WERI-Rb-1 (cell line): ENCODE measurements around the gene GPR176.

Source experiments
- DNase-seq: peaks from one replicate; pipeline ENCODE4 v3.0.0-alpha.2; 2020
- H3K27ac ChIP-seq: fragments of 250-450 bp; sonication (Bioruptor Pico); 2 replicates; pipeline ENCODE4 v1.5.1; 2020; ENCODE audit warnings: mild to moderate bottlenecking, moderate library complexity
- H3K27me3 ChIP-seq: fragments of 250-450 bp; sonication (Bioruptor Pico); 2 replicates; pipeline ENCODE4 v1.5.1; 2021; ENCODE audit warnings: mild to moderate bottlenecking, low read depth, moderate library complexity; ENCODE audit not compliant: insufficient read depth, severe bottlenecking
- H3K36me3 ChIP-seq: fragments of 250-450 bp; sonication (Bioruptor Pico); 2 replicates; pipeline ENCODE4 v1.5.1; 2020; ENCODE audit warnings: mild to moderate bottlenecking, moderate library complexity
- H3K4me3 ChIP-seq: 2 replicates; pipeline ENCODE4 v1.5.1; 2011; ENCODE audit warnings: low read depth, mild to moderate bottlenecking, control low read depth, low read length
- H3K9me3 ChIP-seq: fragments of 250-450 bp; sonication (Bioruptor Pico); 2 replicates; pipeline ENCODE4 v1.5.1; 2021; ENCODE audit warnings: mild to moderate bottlenecking, moderate library complexity; ENCODE audit not compliant: severe bottlenecking
- CTCF ChIP-seq: IDR thresholded peaks from 2 replicates; pipeline ENCODE4 v1.5.1; 2011; ENCODE audit warnings: low read depth, mild to moderate bottlenecking, control low read depth, inconsistent platforms, low read length

Gene GPR176

GRCh38 chr15:39795486-39795885 lies 124.6 kb downstream of the GPR176 start:
- no peak overlapping the region for H3K4me3 ChIP-seq
- no peaks in the 10 kb centered on the region for H3K36me3 ChIP-seq
- no peaks in the 10 kb centered on the region for H3K9me3 ChIP-seq
- no peaks in the 10 kb centered on the region for H3K27me3 ChIP-seq
- DNase-seq: no peak
- TF ChIP-seq CTCF: no peak
- no peak overlapping the region for H3K27ac ChIP-seq

- no peaks in the 10 kb centered on the region for H3K36me3 ChIP-seq
- no peak overlapping the region for H3K4me3 ChIP-seq
- TF ChIP-seq CTCF: no peak
- DNase-seq: no peak
- no peaks in the 10 kb centered on the region for H3K9me3 ChIP-seq
- no peak overlapping the region for H3K27ac ChIP-seq
- H3K27me3 ChIP-seq: no peaks in the 10 kb centered on the region
Observed at GRCh38 chr15:39794954-39795353, 125.1 kb downstream of the GPR176 start.

- no peak overlapping the region for H3K27ac ChIP-seq
- no peaks in the 10 kb centered on the region for H3K36me3 ChIP-seq
- H3K9me3 ChIP-seq: no peaks in the 10 kb centered on the region
- no peak for DNase-seq
- TF ChIP-seq CTCF: no peak
- H3K27me3 ChIP-seq: no peaks in the 10 kb centered on the region
- H3K4me3 ChIP-seq: no peak overlapping the region
Observed at GRCh38 chr15:39793923-39794322, 126.1 kb downstream of the GPR176 start.

GRCh38 chr15:39792844-39793335 lies 127.2 kb downstream of the GPR176 start:
- Histone ChIP-seq H3K9me3 (no peaks in the 10 kb centered on the region), H3K27me3 (no peaks in the 10 kb centered on the region), H3K36me3 (no peaks in the 10 kb centered on the region), H3K4me3 (no peak overlapping the region), H3K27ac (no peak overlapping the region)
- DNase-seq: no peak
- TF ChIP-seq CTCF: no peak

- TF ChIP-seq CTCF: no peak
- Histone ChIP-seq H3K27me3 (no peaks in the 10 kb centered on the region), H3K27ac (no peak overlapping the region), H3K9me3 (no peaks in the 10 kb centered on the region), H3K4me3 (no peak overlapping the region), H3K36me3 (no peaks in the 10 kb centered on the region)
- DNase-seq: no peak
Observed at GRCh38 chr15:39792025-39792843, 127.8 kb downstream of the GPR176 start.
